Gastrocnemius medialis (tissue), 4 donors: Measurements from ENCODE around the gene CIITA. TPM values are rescaled to one million over a fixed set of nuclear protein-coding genes. Genes with fewer than 3 reads are reported as not detected.

Source experiments
- ATAC-seq, 2 donors: fragments of 150-250 bp; one replicate each; pipeline ENCODE4 v1.9.1; 2016
- DNase-seq, 2 donors: peaks; one replicate each; pipeline ENCODE4 v3.0.0-alpha.2; 2019
- H3K27ac ChIP-seq, 4 donors: fragments of 200-600 bp; sonication (generic); 1 replicate in 1 of 4; 2 replicates in 3 of 4; pipeline ENCODE4 v1.5.1; 2016 to 2018; ENCODE audit warnings: mild to moderate bottlenecking in 2 of 4, moderate library complexity in 1 of 4
- H3K27me3 ChIP-seq, 3 donors: fragments of 200-600 bp; sonication (generic) in 2 of 3; 1 replicate in 1 of 3; 2 replicates in 2 of 3; pipeline versions ENCODE4 v1.5.1 to v1.6.0; 2016 to 2019; ENCODE audit warnings: mild to moderate bottlenecking in 1 of 3, moderate library complexity in 1 of 3
- H3K36me3 ChIP-seq, 2 donors: fragments of 200-600 bp; sonication (generic) in 1 of 2; one replicate each; pipeline ENCODE4 v1.5.1; 2017 to 2018
- H3K4me1 ChIP-seq, 2 donors: fragments of 200-600 bp; sonication (generic) in 1 of 2; one replicate each; pipeline ENCODE4 v1.5.1; 2016 to 2017; ENCODE audit warnings: mild to moderate bottlenecking in 2 of 2
- H3K4me3 ChIP-seq, 4 donors: fragments of 200-600 bp; sonication (generic) in 3 of 4; 1 replicate in 1 of 4; 2 replicates in 3 of 4; pipeline ENCODE4 v1.5.1; 2016 to 2019; ENCODE audit warnings: mild to moderate bottlenecking in 2 of 4
- H3K9me3 ChIP-seq, 3 donors: fragments of 200-600 bp; sonication (generic) in 2 of 3; 1 replicate in 1 of 3; 2 replicates in 2 of 3; pipeline ENCODE4 v1.5.1; 2016 to 2019
- CTCF ChIP-seq, 5 experiments: fragments of 450-650 bp in 3 of 5; fragments of 200-600 bp in 2 of 5; sonication (generic) in 2 of 5; IDR thresholded peaks in 4 of 5; conservative IDR thresholded peaks in 1 of 5; 1 replicate in 4 of 5; 2 replicates in 1 of 5; pipeline ENCODE4 v1.5.1; 2016 to 2019; ENCODE audit warnings: antibody characterized with exemption in 5 of 5, mild to moderate bottlenecking in 3 of 5, moderate library complexity in 3 of 5
- POLR2A ChIP-seq, 2 donors: fragments of 450-650 bp; IDR thresholded peaks; one replicate each; pipeline ENCODE4 v1.6.1; 2017; ENCODE audit warnings: antibody characterized with exemption in 2 of 2, mild to moderate bottlenecking in 2 of 2, moderate library complexity in 2 of 2
- in situ Hi-C, 4 donors: fragments of 200-750 bp; cut with MboI; loops; one replicate each; pipeline versions ENCODE4 v1.15.0 to v1.8.0; 2017; ENCODE audit warnings: low sequenced_read_pairs in 4 of 4
- intact Hi-C: fragments of 100-400 bp; cut with DNase I; formaldehyde crosslinking; loops from one replicate; pipeline ENCODE4 v1.15.1; 2023; ENCODE audit warnings: low total_unique reads
- total RNA-seq, 4 donors: library from RNA; depleted of rRNA; stranded (reverse); fragments of >200 nt; gene quantifications; one replicate each; pipeline versions ENCODE4 v1.1.0 to v1.2.3, GENCODE V29; 2016

The CIITA gene
- total RNA-seq, 4 donors from 2014 or later: 2.3 to 9.1 (median 5.1) TPM

- no peaks in the 10 kb centered on the region for H3K27me3 ChIP-seq
- intact Hi-C loops: no loop called here
- TF ChIP-seq POLR2A (IDR thresholded peaks at IDR 0.05): no peak
- no peak for TF ChIP-seq CTCF (IDR thresholded peaks at IDR 0.05 in 4 of 5, conservative IDR thresholded peaks at IDR 0.05 in 1 of 5)
- in situ Hi-C loops: loop anchor here in 3 of 4 donors (25.0 kb wide), 3 partner anchors 407 to 857 kb away; no protein-coding TSS in a partner anchor
- H3K27ac ChIP-seq: no peak overlapping the region
- H3K36me3 ChIP-seq: no peaks in the 10 kb centered on the region
- H3K4me1 ChIP-seq: peaks cover 15 to 18% of the 10 kb centered on the region in 2 donors
- no peak for ATAC-seq
- no peak overlapping the region for H3K4me3 ChIP-seq
- no peak for DNase-seq
- no peaks in the 10 kb centered on the region for H3K9me3 ChIP-seq
Observed at GRCh38 chr16:10954903-10955302, 77.9 kb downstream of the CIITA start.

GRCh38 chr16:10957771-10958482 is 80.9 kb downstream of the CIITA start:
- no peak for DNase-seq
- Histone ChIP-seq H3K36me3 (peaks cover 0 to 8% of the 10 kb centered on the region in 2 donors), H3K4me1 (peaks cover 18 to 20% of the 10 kb centered on the region in 2 donors), H3K27ac (peak overlapping the region in 1 of 4 donors; percentile 25), H3K9me3 (no peaks in the 10 kb centered on the region), H3K27me3 (no peaks in the 10 kb centered on the region), H3K4me3 (no peak overlapping the region)
- in situ Hi-C loops (loop anchor here in 3 of 4 donors (25.0 kb wide), 3 partner anchors 404 to 854 kb away; no protein-coding TSS in a partner anchor), intact Hi-C loops (no loop called here)
- TF ChIP-seq POLR2A (IDR thresholded peaks at IDR 0.05) (no peak), CTCF (IDR thresholded peaks at IDR 0.05 in 4 of 5, conservative IDR thresholded peaks at IDR 0.05 in 1 of 5) (no peak)
- ATAC-seq: no peak

GRCh38 chr16:10959161-10959560 is 82.2 kb downstream of the CIITA start:
- Histone ChIP-seq H3K9me3 (no peaks in the 10 kb centered on the region), H3K27ac (no peak overlapping the region), H3K27me3 (no peaks in the 10 kb centered on the region), H3K4me3 (no peak overlapping the region), H3K4me1 (peaks cover 17 to 19% of the 10 kb centered on the region in 2 donors), H3K36me3 (peaks cover 0 to 15% of the 10 kb centered on the region in 2 donors)
- in situ Hi-C loops: loop anchor here in 3 of 4 donors (25.0 kb wide), 3 partner anchors 403 to 853 kb away; no protein-coding TSS in a partner anchor
- ATAC-seq (no peak), DNase-seq (no peak)
- TF ChIP-seq POLR2A (IDR thresholded peaks at IDR 0.05): no peak
- no peak for TF ChIP-seq CTCF (IDR thresholded peaks at IDR 0.05 in 4 of 5, conservative IDR thresholded peaks at IDR 0.05 in 1 of 5)
- intact Hi-C loops: no loop called here

- H3K4me1 ChIP-seq: peaks cover 18 to 24% of the 10 kb centered on the region in 2 donors
- peaks cover 0 to 15% of the 10 kb centered on the region in 2 donors for H3K36me3 ChIP-seq
- in situ Hi-C loops: loop anchor here (10.0 to 25.0 kb wide), 4 partner anchors 394 to 851 kb away; no protein-coding TSS in a partner anchor
- no peaks in the 10 kb centered on the region for H3K27me3 ChIP-seq
- TF ChIP-seq POLR2A (IDR thresholded peaks at IDR 0.05): no peak
- no peak for TF ChIP-seq CTCF (IDR thresholded peaks at IDR 0.05 in 4 of 5, conservative IDR thresholded peaks at IDR 0.05 in 1 of 5)
- intact Hi-C loops: loop anchor here (5.0 to 10.0 kb wide), 3 partner anchors 186 to 956 kb away; partner anchors contain the start of gene GSPT1
- ATAC-seq: peak; percentile 57 to 88
- DNase-seq: peak; percentile 60 to 65
- H3K9me3 ChIP-seq: no peaks in the 10 kb centered on the region
- no peak overlapping the region for H3K4me3 ChIP-seq
- H3K27ac ChIP-seq: peak overlapping the region; percentile 71 to 84 (median 74)
Observed at GRCh38 chr16:10961231-10961630, 84.2 kb downstream of the CIITA start.
